ENCODE data around the gene HDAC7.

- TF ChIP-seq CEBPB (IDR thresholded peaks at IDR 0.05) = peak; percentile 60; the same call in 1 of the 2 replicates
- peak; percentile 100 for TF ChIP-seq EP300 (IDR thresholded peaks at IDR 0.05; ENCODE audit: borderline replicate concordance)
These were observed 63.8 kb downstream of the HDAC7 start for GRCh38 chr12:47755655-47756562.
